Keratinocyte (primary cell): Measurements from ENCODE around the gene CDH13.

Experiments
- EZH2 ChIP-seq: IDR thresholded peaks from one replicate; pipeline ENCODE4 v1.6.1; 2012; ENCODE audit warnings: inconsistent platforms, mild to moderate bottlenecking, low read length, moderate library complexity
- TF ChIP-seq, protein P1 (sequence below), 3 experiments: IDR thresholded peaks in 1 of 3; conservative IDR thresholded peaks in 1 of 3; optimal IDR thresholded peaks in 1 of 3; 2 replicates in 2 of 3; 3 replicates in 1 of 3; pipeline versions ENCODE3 to v1.5.1; 2011; ENCODE audit warnings: low read length in 3 of 3, mild to moderate bottlenecking in 3 of 3, moderate library complexity in 2 of 3, control low read depth in 1 of 3, inconsistent platforms in 1 of 3; ENCODE audit not compliant: insufficient read depth in 2 of 3; ENCODE audit errors: extremely low read depth in 1 of 3

DNA sequence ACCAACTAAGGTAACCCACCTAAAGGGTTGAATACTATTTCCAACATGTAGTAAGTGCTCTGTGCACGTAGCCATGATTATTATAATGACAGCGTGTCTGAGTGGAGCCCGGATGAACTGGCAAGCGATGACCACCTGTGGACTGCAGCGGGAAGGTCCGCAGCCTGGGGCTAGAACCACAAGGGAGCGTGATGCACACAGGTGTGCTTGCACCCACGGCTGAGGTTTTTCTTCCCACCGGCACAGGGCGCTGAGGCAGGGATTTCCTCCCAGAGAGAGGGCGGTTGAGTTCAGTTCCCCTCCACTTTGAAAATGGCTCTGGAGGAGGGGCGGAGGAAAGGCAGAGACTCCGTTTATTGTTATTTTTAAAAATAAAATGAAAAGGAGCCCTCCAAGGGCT, 959.3 kb downstream of the CDH13 start:
- TF ChIP-seq EZH2: no peak
- TF ChIP-seq, protein P1, sequence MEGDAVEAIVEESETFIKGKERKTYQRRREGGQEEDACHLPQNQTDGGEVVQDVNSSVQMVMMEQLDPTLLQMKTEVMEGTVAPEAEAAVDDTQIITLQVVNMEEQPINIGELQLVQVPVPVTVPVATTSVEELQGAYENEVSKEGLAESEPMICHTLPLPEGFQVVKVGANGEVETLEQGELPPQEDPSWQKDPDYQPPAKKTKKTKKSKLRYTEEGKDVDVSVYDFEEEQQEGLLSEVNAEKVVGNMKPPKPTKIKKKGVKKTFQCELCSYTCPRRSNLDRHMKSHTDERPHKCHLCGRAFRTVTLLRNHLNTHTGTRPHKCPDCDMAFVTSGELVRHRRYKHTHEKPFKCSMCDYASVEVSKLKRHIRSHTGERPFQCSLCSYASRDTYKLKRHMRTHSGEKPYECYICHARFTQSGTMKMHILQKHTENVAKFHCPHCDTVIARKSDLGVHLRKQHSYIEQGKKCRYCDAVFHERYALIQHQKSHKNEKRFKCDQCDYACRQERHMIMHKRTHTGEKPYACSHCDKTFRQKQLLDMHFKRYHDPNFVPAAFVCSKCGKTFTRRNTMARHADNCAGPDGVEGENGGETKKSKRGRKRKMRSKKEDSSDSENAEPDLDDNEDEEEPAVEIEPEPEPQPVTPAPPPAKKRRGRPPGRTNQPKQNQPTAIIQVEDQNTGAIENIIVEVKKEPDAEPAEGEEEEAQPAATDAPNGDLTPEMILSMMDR (optimal IDR thresholded peaks at IDR 0.05 in 1 of 3, IDR thresholded peaks at IDR 0.05 in 1 of 3, conservative IDR thresholded peaks at IDR 0.05 in 1 of 3; ENCODE audit: extremely low read depth in 1 of 3, insufficient read depth in 2 of 3, low read length in 3 of 3): no peak
